ENCODE results near the gene OSBPL10. TPM values are rescaled to one million over a fixed set of nuclear protein-coding genes. Genes with fewer than 3 reads are reported as not detected.

The OSBPL10 gene
- total RNA-seq, 1 donor from 2014 or later: 80.4 TPM

DNA sequence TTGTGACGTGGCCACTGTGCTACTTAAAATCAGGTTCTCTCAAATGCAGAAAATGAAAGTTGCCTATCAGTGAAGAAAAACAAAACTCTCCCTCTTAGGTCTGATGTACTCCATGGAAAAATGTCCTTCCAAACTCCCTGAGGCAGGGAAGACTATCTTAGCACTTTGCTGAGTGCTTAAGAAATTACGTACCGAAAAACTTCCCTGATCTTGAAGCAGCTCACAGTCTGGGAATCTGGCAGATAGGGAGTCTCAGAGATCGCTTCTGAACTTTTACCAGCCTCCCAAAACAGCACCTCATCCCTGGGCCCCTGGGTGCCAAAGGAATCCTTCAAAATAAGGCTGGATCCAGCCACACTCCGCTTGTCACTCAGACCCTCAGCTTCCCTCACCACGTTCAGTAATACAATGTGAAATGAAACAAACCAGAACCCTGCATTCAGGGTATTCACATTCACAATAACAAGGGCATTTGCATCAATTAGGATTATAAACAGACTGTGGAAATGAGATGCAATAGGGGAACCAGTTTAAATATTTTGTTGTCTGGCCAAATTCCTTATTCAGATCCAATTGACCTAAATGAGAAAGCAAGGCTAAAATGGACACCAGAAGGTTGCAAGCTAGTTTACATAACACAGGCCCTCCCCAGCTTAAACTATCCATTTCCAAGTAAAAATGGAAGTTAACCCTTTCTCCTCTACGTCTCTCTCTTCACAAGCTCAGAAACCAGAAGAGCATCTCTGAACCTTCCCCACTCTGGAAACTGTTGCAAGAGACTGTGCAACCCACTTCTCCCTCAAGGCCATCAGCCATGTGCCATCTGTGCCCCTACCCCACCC, 20.9 kb downstream of the OSBPL10 start:
- DNase-seq (ENCODE audit: extremely low read depth, low read depth, low spot score): no peak

DNA sequence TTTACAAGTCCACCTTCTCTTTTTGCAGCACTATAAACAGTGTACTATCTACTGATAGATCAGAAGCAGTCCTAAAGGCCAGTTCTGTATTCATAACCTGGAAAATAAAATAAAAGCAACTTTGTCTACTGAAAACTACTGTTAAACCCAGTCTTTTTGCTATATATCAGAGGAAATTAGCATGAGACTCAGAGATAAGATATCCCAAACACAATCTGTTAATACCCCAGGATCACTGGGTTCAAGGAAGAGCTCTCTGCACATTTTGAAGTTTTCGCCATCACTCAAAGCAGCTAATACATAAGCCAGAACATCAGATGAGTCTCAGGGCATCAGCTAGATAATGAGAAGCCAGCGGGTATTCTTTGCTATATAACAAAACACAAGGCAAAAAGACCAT, 21.8 kb downstream of the OSBPL10 start:
- DNase-seq (ENCODE audit: extremely low read depth, low read depth, low spot score): no peak

DNA sequence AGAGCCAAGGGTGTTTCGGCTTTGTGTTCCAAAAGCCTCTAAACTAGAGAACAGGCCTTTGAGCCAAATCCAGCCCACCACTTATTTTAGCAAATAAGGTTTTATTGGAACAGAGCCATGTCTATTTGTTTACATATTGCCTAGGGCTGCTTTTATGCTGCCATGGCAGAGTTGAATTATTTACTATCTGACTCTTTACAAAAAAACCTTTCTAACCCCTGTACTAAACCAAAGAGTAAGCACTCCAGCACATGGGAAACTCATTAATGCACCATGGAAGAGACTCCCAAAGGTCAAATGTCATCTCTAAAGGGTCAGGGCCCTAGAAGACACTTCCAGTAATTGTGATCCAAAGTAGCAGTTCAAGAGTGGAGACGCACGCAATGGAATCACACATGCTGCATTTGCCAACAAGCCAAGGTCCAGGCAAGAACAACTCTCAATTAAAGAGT, 22.3 kb downstream of the OSBPL10 start:
- no peak for DNase-seq (ENCODE audit: extremely low read depth, low read depth, low spot score)

DNA sequence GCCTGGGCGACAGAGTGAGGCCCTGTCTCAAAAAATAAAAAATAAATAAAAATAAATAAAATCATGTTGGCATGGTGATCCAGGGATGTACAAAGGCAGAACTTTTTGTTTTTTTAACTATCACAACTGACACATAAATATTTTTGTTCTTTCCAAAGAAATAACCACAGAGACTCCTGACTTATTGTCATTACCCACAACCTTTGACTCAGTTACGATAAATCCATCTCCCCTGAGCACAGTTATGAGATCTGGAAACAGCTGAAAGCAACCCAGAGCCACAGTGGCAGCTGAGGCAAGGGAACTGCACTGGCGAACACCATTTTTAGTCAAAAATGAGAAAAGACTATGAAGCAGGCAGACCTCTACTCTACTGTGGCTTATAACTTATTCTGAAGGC, 24.0 kb downstream of the OSBPL10 start:
- no peak for DNase-seq (ENCODE audit: extremely low read depth, low read depth, low spot score)

DNA sequence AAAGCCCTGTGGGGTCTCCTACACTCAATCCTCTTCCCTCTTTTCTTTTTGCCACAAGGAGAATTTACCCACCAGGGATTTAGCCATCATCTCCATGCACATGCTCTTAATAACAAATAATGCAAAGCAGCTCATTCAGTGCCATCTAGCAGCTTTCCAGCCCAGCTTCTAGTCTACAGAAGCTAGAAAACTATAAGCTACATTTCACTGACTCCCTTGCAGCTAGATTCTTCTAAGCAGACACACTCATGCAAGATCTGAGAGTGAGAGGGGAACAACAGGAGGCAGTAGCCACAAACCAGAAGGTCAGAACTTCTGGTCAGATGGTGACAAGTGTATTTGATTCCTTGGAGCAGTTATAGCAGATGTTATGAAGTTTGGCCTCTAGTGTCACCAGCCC, 25.5 kb downstream of the OSBPL10 start:
- DNase-seq (ENCODE audit: extremely low read depth, low read depth, low spot score): no peak

DNA sequence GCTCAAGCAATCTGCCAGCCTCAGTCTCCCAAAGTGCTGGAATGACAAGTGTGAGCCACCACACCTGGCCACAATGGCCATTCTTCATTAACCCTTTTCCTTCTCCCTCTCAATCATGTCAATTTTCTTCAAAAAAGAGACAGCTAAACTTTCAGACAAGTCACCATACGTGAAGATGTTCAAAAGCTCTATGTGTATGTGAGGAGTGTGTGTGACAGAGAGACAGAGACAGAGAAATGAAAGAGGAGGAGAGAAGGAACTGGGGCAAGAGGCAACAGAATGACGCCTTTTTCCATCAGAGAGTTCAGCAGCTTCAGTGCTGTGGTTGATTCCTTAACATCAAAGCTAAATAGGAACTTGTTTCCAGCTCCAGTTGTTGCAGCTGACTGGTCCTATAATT, 27.4 kb downstream of the OSBPL10 start:
- no peak for DNase-seq (ENCODE audit: extremely low read depth, low read depth, low spot score)

DNA sequence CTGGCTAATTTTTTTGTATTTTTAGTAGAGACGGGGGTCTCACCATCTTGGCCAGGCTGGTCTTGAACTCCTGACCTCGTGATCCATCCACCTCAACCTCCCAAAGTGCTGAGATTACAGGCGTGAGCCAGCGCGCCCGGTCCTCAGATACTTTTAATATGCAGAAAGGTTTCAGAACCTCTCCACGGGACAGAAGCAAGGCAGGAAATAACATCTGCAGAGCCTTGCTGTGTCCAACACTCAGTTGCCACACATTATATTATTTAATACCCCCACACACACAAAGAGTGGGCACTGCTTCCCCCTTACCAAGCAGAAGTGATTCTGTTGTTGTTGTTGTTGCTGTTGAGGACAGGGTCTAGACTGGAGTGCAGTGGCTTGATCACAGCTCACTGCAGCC, 28.0 kb downstream of the OSBPL10 start:
- DNase-seq (ENCODE audit: extremely low read depth, low read depth, low spot score): no peak

DNA sequence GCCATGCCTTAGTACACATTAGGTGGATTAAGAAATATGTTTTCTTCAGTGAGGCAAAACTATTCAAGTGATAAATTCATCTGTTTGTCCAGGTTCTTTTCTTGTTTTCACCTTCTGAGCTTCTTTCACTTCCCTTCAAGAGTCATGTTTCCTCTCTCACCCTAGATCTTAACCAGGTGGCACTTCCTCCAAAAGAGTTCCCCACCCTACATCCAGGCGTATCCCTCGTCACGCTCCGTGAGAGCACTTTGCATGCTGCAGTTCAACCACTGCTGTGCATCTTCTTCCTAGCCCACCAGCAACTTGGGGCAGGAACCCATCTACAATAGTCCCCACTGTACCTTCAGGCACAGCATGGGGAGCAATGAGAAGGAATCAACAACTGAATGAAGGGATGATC, 28.9 kb downstream of the OSBPL10 start:
- no peak for DNase-seq (ENCODE audit: extremely low read depth, low read depth, low spot score)

DNA sequence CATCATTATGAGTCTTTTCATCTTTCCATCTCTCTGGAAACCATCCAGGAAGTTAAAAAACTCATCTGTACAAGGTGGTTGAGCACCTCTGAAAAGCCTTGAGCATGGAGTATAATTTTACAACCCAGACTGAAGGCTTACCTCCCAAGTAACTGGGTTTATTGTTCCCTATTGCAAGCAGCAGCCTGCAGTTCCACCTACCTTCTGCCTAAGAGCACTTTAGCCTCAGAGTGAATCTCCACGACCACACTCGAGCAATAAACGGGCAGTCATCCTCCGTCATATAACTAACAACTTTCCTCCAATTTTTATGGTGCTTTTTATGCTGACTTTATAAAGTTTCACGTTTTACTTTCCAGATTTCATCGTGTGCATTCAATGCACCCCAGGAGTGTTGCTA, 32.8 kb downstream of the OSBPL10 start:
- DNase-seq (ENCODE audit: extremely low read depth, low read depth, low spot score): no peak

DNA sequence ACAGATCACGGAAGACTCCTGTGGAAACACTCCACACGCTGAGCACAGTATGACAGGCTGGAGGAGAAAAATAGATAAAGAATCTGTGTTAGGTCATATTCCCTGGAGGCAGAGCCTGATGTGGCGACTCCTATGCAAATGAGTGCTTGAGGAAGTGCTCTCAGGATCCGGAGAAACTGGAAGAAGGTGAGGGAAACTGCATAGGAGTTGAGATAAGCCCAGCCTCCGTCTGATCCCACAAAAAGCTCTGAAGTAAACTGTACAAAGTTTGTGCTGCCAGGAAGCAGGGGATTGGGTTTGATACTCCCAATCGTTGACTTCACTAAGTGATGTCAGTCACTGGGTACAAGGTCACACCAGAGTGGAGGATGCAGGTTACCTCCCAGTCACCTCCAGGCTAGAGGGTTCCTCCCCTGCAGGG, 33.4 kb downstream of the OSBPL10 start:
- no peak for DNase-seq (ENCODE audit: extremely low read depth, low read depth, low spot score)

DNA sequence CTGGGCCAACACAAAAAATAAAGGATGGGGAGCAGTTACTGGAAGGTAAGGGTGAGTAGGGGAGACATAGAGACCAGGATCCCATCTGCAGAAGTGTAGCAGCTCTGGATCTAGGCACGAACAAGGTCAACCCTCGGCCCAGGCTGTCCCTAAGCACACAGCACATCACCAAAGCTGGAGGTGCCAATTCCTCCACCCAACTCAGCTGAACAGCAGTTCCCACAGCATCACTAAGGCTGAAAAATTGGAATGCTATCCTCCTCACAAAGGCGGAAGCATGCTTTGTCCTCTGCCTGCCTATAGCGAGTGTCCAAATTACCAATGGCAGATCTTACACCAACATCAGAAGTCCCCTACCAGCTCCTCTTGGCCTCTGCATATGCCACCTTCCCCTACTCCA, 33.9 kb downstream of the OSBPL10 start:
- DNase-seq (ENCODE audit: extremely low read depth, low read depth, low spot score): no peak

DNA sequence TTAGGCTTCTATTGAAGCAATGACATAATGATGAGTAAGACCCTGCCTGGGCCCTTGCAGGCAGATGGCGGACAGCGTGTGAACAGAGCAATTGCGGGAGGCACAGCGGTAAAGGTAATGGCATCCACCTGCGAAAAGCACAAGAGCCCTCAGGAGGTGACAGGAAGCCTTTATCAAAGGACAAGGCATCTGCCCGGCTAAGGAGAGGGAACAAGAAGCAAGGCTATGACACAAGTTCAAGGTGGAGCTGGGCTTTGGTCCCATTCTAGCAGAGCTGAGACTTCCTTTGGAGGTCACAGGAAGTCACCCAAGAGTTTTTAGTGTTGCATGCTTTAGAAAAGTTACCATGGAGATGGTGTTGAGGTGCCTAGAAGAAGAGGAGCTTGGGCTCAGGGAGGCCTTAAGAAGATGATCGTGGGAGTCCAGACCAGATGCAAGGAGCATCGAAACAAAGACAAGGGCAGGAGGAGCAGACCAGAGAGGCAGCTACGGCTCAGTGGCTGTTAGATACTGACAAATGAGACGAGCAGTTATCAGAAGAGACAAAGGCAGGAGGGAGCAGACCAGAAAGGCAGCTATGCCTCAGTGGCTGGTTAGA, 34.5 kb downstream of the OSBPL10 start:
- DNase-seq (ENCODE audit: extremely low read depth, low read depth, low spot score): no peak

DNA sequence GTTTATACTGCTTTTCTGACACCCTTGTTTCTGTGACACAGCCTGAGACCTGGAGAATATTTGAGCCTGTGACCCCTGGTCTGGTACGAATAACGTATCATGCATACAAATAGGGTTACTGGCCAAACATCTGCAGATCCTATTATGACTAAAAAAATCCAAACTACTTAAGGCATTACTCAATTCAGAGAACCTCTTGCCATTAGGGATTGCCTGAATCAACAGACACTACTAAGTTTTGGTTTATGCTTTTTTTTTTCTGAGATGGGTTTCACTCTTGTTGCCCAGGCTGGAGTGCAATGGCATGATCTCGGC, 35.4 kb downstream of the OSBPL10 start:
- no peak for DNase-seq (ENCODE audit: extremely low read depth, low read depth, low spot score)

DNA sequence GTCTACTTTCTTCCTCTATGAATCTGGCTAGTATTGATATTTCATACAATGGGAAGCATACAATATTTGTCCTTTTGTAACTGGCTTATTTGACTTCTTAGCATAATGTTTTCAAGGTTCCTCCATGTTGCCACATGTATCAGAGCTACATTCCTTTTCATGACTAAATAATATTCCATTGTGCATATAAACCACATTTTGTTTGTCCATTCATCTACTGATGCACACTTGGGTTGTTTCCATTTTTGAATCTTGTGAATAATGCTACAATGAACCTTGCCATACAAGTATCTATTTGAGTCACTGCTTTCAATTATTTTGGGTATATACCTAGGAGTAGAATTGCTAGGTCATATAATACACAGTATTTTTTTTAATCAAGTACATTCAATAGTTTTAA, 38.0 kb downstream of the OSBPL10 start:
- no peak for DNase-seq (ENCODE audit: extremely low read depth, low read depth, low spot score)

DNA sequence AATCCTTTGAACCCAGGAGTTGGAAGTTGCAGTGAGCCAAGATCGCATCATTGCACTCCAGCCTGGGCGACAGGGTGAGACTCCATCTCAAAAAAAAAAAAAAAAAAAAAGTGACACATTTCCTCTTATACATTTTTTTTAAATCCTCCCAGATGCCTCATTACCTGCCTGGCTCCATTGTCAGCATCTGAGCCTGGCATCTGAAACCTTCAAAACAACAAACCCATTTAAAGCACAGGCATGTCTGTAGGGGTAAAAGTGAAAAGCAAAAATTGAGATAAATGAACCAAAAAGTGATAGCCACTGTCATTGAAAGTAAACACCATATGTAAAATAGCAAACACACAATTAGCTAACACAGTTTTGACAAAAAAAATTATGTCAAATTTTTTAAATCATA, 38.6 kb downstream of the OSBPL10 start:
- DNase-seq (ENCODE audit: extremely low read depth, low read depth, low spot score): no peak

DNA sequence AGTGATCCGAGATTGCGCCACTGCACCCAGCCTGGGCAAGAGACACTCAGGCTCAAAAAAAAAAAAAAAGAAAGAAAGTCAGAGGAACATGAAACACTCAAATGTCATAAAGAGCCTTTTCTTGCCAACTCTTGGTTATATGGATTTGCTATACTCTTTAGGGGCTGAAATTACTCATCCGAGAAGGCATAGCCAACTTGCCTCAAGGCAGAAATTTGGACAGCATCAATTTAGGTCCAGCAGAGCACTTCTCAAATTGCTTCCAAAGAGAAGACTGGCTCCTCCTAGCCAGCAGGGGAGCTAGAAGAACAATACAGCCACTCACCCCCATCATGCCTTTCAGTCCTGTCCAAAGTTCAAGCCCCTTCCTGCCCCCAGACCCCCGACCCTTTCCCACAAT, 43.8 kb downstream of the OSBPL10 start:
- DNase-seq (ENCODE audit: extremely low read depth, low read depth, low spot score): no peak

DNA sequence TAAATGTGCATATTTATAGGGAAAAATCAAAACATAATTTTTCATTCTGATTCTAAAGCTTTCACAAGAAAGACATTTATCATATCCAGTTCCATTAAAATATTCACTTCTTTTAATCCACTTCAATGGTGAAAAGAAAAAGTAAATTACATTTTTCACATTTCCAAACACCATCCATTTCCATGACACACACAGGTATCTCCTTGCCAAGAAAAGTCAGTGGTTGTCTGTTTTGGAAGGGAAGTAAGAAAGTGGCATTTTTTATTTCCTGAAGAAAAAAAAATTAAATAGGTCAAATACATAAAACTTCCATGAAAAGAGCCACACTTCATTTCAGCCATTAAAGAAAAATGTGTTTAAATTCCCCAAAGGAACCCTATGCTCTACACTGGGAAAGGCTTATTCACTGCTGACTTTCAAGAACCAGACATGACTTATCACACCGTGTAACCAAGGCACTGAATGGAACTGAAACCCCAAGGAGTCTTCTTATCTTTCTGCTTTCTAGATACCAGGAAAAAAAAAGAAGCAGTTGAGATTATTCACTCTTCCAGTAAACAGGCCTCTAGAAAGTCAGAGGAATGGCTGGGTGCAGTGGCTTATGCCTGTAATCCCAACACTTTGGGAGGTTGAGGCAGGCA, 44.5 kb downstream of the OSBPL10 start:
- DNase-seq (ENCODE audit: extremely low read depth, low read depth, low spot score): no peak

DNA sequence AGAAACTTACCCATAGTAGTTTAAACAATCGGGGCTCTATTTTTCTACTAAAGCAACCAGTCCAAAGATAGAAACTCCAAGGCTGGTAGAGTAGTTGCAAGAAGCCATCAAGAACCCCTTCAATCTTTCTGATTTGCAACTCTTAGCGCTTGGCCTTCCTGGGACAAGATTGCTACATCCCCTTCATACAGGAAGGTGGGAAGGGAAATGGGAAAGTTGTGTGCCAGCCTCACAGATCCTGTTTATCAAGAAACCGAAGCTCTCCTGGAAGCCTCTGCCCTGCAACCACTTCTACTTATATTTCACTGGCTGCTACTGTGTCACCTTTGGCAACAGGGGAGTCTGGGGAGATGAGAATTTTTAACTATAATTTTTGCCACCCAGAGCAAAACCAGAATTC, 46.2 kb downstream of the OSBPL10 start:
- DNase-seq (ENCODE audit: extremely low read depth, low read depth, low spot score): no peak

DNA sequence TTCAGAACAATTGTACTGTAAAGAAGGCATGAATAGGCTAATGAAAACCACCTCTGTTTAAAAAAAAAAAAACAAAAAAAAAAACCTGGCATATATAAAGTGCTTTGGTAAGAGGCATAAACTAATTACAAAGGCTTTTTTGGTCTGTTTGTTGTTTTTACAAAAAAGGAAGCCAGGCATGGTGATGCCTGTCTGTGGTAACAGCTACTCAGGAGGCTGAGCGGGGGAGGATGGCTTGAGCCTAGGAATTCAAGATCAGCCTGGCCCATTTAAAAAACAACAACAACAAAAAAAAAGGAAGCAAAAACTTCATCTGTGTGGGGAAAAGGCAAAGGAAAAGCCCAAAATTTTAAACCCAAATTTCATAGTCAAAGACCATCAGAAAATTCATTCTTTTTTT, 47.0 kb downstream of the OSBPL10 start:
- no peak for DNase-seq (ENCODE audit: extremely low read depth, low read depth, low spot score)

DNA sequence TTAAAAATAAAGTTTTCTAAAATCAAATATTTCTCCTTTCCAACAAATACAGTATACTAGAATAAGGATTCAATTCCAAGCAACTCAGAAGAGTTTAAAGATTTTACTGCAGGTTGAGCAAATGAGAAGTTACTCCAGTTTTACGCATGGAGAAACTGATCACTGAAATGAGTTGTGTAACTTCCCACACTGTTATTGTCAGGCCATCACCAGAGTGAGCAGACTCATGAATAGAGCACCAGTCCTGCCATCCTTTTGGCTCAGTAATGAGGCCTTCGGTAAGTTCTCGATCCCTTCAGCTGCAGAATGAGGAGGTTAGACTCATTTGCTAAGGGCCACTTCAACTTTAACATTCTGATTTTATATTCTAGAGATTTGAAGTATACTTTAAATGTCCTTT, 48.1 kb downstream of the OSBPL10 start:
- DNase-seq (ENCODE audit: extremely low read depth, low read depth, low spot score): no peak

DNA sequence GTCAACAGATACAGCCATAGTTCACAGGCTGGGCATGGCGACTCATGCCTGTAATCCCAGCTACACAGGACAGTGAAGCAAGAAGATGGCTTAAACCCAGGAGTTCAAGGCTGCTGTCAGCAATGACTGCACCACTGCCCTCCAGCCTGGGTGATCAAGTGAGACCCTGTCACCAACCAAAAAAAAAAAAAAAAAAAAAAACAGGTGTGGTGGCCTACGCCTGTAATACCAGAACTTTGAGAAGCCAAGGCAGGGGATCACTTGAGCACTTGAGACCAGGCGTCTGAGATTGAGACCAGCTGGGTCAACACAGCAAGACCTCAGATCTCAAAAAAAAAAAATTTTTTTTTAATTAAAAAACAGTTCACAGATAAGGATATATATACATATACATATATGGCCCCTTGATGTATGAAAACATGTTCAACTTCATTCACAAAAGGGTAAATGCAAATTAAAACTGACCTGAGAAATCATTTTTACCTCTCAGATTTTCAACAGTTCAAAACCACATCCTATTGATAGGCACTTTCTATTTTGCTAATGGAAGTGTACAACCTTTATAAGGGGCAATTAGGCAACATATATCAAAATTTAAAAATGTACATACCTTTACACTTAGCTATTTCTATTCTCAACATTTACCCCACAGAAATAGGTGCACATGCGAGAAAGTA, 51.1 kb downstream of the OSBPL10 start:
- DNase-seq (ENCODE audit: extremely low read depth, low read depth, low spot score): no peak

DNA sequence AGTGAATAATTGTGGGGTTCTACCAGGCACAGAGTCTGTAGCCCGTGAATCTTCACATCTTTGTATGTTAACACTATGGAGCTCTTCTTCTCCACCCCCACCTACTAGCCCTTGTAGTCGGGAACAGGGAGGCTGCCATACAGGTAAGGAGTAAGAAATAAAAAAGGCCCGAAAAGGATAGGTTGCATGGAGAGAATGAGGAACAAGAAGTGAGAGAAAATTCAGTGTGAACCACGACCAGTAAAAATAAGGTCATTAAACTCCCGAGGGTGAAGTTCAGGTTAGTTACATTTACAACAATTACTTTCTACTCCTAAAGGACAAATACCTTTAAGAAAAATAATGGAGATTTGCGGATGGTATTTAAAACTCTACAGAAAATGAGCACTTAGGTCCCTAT, 53.3 kb downstream of the OSBPL10 start:
- DNase-seq (ENCODE audit: extremely low read depth, low read depth, low spot score): no peak
